DMS79 (cell line): ENCODE results near the gene SLC4A4.

ENCODE experiments used
- DNase-seq: peaks from one replicate; lab custom pipeline; 2025; lab: John Stamatoyannopoulos, UW

The SLC4A4 gene

DNA sequence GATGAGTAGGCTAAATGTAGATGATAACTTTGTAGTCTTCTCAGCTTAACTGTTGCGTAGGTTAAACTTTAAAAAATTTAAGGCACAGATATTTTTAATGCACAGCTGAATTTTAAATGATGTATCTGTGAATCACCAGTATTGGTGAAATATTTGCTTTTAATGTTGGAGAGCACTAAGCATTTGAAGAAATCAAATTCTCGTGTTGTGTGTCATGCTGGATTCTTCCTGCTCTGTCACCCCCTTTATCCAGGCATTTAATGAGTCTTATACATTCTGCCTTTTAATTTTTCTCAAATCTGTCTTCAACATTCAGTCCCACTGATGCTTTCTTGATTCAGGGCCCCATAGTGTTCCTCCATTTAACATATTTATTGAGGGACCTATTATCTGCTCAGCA lies 76.7 kb downstream of the SLC4A4 start:
- no peak for DNase-seq

DNA sequence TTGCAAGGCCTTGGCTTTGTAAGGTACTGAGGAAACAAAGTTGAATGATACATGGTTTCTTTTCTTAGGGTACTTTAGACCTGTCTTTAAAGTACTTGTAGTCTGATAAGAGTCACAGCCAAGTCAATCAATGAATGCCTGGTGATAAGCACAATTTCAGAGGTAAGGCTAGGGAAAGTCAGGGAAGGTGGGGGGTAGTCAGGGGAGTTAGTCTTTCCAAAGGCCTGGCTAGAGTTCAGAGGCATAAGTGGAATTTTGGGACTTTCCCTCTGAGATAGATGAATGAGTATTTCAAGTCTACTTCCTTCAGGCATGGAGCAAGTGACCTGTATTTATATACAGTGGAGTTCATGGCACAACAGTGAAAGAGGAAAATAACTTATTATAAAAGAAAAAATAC lies 78.3 kb downstream of the SLC4A4 start:
- DNase-seq = no peak

DNA sequence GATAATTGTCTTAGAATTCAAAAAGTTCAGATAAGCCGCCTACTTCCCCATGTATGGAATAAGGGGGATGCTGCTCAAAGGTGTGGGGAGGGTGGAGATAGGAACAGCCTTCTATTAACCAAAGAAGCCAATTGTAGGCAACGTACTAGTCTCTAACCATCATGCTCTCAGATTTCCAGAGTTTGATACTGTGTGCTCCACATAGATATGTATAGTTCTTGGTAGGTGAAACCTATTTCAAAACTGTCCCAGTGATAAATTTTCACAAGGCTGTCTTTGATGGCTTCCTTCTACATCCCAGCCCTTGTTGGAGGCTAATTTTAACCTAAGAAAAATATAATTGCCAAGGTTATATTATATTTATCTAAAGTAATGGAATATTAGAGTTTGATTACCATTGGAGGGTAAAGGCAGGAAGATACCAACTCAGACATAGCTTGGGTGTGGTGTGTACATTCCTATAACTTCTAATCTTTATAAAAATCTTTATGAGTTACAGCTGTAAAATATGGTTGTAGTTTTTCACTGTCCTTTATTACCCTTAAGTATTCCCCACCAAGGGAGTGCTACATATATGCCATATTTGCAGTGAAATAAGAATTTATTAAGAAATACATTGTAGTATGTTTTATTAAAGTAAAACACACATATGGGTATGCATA lies 87.7 kb downstream of the SLC4A4 start:
- no peak for DNase-seq

DNA sequence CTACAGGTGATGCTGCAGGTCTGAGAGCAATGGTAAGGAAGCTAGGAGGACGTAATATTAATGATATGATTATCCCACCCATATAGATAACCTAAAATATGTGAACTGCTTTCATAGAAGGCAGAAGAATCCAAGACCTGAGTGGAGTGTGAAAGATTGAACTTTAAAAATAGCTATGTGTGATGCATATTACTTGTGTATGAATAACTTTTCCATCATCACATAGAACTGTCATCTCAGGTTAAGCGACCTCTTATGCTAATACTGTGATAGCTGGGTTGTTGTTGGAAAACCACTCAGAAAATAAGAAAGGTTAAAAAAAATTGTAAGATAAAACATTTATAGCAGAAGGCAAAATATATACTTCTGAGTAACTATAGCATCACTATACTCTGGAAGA lies 90.3 kb downstream of the SLC4A4 start:
- DNase-seq = no peak

DNA sequence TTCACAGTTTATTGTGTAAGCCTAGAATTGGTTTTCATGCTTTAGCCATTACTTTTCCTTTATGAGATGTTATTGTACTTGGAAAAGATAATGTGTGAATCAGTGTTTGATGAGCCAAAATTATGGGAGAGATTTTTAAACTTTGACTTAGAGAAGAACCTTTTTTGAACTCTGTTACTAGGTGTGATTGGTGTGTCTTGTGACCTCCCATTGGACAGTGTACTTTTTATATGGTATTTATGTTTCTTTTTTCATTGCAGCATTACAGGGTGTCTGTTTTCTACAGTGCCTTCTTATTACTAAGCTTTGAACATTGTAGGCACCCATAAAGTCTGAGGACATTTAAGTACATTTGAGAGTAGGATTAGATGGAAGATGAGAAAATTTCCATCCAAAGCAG lies 91.1 kb downstream of the SLC4A4 start:
- DNase-seq = no peak

DNA sequence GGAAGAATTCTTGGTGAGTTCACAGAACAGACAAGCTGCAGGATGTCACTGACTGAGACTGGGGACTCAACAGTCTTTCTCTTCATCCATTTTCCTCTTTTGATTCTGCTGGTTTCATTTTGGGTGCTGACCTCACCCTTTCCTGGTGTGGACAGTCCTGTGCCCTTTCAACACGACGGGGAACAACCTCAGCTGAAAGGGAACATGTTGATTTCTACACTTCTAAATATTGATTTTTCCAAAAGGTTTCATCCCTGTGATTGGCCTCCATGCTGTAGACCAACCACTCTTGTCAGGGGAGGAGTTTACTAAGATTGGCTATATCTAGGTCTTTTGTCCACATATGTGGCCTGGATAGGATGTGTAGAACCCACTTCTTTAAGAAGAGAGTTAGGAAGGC lies 91.8 kb downstream of the SLC4A4 start:
- DNase-seq = no peak

DNA sequence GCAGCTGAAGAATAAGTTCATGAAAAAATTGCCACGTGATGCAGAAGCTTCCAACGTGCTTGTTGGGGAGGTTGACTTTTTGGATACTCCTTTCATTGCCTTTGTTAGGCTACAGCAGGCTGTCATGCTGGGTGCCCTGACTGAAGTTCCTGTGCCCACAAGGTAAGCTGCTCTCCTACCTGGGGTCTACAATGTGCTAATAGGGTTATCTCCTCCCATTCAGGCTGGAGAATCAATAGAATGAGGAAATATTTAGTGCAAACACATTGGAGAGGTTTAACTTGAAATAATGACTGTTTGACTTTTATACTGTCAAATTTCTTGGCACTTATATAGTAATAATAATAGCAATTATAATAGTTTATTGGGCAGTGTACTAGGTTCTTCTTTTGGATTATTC lies 101.8 kb downstream of the SLC4A4 start:
- DNase-seq = no peak

DNA sequence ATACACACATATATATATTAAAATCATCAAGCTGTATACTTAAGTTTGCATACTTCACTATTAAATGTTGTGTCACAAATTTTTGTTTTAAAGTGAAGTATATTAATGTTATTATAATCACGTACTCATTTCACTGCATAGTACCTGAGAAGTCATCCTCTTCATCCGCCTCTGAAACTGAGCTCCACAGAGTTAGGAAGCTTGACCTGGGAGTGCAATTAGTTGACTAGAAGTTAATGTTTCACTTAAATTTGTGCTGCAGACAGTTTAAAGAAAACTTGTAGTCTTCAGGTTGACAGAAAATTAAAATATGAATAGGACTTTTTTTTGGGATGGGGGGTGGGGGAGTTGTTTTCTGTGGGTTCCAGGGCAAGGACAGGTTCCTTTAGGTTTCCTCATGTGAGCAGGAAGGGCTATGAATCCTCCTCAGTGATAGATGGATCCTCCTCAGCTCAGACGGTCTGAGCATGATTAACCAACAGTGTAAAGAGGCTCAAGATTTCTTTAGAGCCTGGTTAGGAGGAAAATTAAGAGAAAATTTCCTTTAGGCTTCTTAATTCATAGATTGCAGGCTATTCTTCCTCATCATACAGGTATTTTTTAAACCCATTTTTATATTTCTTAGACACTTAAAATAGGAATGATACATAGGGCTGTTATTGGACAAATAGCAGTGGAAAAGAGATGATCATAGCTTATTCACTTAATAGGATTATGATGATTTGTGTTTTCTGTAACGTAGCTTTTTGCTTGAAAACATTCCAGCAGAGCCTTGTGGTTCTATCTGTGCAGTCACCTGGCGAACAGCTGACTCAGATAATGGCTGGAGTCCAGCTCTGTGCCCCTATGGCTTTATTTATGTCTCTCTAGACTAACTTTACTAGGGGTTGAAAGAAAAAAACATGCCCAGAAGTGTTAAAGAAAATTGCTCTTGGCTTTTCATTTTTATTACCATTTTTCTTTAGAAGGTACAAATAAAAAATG lies 102.7 kb downstream of the SLC4A4 start:
- no peak for DNase-seq

DNA sequence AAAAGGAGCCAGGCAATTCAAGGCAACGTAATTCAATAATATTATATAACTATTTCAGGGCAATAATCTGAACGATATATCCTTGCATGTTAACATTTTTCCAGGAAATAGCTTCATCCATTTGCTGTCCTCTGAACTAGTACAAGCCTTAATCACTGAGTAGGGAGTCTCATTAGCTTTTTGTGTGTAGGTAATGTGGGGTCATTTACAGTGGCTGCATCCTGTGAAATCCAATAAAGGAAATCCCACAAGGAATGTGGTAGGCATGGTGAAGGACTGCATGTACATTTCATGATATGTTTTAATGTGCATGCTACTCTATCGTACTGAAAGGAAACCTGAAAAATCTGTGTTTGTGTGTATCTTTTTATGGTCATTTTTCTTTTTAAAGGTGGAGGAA lies 103.5 kb downstream of the SLC4A4 start:
- DNase-seq = no peak

DNA sequence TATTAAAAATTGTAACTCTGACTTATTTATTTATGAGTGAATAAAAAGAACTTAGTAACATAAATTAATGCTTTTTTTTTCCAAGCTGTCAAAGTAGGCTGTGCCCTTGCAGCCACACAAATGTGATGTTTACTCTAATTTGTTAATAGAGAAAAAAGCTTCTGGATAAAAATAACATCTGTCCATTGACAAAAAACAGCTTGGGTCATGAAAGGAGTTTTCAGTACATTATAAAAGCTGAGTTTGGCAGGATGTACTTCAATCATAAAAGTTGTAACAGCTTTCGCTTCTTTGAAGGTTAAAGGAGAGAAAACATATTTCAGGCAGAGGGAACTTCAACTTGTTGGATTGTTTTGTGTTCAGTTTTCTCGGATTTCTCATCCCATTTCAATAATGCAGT lies 105.6 kb downstream of the SLC4A4 start:
- DNase-seq = no peak

DNA sequence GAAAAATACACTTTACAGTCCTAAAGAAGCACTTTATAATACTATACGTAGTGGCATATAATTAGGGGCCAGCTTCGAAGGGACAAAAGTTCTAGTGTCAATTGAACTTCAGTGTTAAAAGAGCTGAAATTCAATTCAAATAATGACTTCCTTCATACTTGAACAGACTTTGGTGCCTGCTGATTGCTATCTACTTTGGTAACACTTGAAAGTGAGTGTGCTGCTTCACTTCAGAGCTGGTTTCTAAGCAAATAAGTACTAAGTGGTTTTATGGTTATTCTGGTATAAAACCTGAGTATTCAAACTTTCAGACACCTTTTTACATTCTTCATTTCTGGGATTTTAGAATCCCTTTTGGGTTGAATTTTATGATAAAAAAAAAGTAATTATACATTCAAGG lies 107.0 kb downstream of the SLC4A4 start:
- DNase-seq = peak; percentile 16

DNA sequence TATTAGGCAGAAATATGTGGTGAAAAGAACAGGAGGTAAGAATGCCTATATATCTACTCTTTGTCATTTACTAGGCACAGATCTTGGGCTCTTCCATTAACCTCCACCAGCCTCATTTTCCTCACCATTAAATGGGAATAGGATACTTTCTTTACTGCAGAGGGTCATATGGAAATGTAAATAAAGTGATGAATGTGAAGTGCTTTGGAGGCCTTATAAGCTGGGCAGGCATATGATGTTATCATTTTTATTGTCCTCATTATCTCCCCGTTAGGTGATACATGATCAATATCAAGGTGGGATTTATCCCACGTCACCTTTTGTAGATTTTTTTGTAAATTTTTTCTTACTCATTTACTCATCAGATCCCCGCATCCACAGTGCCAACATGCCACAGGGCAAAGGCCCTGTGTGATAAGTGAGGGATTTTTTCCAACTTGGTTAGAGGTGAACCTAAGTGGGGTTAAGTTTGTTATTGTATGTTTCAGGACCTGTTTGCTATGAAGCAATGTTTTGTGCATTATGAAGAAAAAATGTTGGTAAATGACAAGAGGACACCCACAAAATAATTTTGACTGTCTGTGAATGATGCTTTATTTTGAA lies 107.8 kb downstream of the SLC4A4 start:
- no peak for DNase-seq

DNA sequence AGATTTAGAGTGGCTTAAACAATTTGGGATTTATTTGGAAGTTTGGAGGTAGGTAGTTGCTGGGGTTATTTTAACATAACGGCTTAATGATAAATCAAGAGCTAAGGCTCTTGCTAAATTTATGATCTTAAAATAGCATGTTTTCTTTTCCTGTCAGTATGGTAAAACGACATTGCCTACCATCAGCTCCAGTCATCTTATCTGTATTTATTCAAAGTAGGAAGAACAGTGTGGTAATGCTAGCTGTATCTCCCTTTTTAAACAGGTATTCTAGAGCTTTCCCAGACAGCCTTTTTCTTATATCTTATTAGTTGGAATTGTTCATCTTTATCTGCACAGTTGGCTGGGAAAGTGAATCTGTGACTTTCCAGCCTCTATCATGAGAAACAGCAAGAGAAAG lies 110.2 kb downstream of the SLC4A4 start:
- DNase-seq = no peak

DNA sequence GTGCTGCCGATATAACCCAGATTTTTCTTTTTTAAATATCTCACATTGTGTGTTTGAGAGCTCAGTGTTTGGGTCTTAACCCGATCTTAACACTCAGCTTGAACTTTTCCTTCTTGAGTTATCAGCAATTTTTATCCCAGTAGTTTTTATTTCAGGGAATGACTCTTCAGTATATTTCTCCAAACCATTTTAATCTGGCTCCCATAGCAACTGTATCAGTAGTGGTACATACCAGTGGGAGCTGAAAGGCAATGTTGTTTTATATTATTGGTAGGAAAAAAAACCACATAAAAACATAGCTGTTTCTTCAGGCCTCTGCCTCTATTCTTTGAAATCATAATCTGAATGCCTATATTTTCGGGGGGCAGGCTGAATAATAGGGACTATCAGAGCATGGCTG lies 111.1 kb downstream of the SLC4A4 start:
- no peak for DNase-seq

DNA sequence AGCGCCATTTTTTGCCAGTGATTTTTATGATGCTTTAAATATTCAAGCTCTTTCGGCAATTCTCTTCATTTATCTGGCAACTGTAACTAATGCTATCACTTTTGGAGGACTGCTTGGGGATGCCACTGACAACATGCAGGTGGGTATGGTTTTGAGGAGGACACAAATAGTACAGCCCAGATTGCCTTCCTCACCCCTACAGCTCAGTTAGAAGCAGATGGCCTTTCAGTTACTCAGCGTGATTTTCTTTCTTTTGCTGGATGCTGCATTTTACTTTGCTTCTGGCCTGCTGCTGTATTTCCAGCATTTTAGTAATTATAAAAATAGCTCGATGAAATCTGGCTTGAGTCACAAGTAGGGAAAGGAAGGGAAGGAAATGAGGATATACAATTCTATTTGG lies 114.7 kb downstream of the SLC4A4 start:
- DNase-seq = no peak

DNA sequence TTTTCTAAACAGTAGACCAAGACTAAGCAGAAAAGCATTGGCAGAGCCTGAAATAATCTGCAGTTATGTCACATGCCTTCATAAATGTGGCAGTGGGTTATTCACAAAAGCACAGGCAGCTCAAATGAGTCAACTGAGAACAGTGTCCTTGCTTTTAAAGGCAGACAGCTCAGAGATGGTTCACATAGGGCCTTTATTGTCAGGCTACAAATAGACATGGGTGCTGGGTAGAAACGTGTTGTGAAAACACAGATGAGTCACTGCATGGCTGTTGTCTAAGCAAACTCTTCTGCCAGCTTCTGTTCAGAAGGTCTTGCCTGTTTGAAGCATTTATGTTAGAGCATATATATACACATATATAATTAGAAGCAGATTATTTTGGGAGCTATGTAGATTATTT lies 118.0 kb downstream of the SLC4A4 start:
- no peak for DNase-seq

DNA sequence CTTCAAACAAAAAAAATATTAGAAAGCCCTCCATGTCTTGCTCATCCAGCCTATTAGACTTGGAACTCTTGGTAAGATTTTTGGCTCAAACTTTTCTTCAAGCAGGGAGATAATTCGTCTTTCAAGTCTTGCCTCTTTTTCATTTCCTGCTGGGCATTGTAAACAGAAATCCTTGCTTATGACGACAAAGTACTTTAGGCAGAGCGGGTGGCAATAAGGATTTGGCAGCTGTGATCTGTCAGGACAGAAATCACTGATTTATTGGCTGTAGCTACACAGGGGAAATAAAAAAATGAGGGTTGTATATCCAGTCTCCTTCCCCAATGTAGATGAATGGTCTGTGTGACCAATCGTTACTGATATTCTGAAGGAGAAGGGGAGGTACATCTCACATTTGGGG lies 121.6 kb downstream of the SLC4A4 start:
- DNase-seq = no peak

DNA sequence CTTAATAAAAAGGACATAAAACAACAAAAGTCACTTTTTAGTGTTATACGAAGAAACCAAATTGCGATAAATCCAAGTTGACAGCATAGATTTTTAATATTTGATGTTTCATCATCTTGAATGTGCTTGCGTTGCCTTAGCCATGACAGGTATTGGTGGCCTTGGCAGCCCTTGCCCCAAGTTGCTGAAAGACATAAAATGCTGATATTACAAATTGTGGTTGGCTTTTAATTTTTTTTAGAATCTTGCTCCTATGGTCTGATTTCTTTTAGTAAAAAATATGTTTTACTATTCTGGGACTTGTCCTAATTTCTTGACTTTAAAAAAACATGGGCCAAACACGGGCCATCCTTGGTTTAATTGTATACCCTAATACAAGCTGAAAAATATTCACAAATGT lies 122.6 kb downstream of the SLC4A4 start:
- no peak for DNase-seq

DNA sequence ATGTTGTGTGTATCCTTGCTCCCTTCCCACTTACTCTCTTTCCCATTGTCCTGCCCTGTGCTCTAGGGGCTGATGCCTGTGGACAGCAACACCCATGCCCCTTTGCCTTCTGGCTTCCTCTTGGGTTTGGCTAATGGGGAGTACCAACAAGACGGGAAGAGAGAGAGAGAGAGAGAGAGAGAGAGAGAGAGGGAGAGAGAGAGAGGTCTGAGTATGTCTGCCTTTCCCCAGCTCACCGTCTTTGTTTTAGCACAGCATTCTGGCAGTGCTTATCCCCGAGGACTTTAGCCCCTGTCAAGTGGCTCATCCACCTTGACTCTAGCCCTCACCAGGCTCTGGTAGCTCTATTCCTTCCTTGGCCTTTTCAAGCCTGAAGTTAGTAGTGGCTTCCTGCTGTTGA lies 128.0 kb downstream of the SLC4A4 start:
- DNase-seq = no peak

DNA sequence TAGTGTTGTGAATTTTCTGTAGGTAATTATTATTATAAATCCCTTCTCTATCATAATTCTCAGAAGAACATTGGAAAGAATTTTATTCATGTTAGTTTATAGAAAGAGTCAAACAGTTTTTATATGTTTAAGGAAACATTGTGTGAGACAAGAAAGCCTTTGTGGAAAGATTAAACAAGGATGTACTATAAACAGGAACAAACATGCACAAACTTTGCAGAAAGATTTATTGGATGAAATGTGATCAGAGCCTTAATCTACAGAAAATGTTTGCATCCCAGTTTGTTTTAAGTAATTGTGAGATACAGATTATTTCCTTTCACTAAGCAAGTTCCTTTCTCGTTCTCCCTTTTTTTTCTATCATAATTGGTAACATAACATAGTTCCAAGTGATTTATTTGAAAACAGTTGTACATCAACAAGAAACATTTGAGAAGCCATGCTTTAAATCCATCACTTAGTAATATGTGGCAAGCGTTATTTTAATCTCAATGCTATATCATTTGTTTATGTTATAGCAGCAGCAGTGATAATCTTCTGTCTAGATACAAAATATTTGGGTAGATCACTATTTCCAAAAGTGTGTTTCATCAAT lies 129.4 kb downstream of the SLC4A4 start:
- DNase-seq = no peak

DNA sequence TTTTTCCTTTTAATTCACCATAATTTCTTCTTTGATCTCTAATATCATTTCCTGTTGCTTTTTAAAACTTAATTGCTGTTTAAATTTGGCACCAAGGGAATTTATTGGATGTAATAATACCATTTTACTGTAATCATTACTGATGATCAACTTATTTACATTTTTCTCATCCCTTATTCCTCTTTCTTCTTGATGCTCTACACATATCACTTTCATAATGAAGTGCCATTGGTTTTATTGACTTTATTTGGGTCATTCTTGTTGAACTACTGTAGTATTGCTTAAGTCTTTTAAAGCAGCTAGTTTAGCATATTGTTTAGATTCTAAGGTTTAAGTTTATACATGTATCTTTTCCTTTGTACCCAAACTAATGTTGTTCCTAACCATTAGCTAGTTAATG lies 130.7 kb downstream of the SLC4A4 start:
- DNase-seq = no peak

DNA sequence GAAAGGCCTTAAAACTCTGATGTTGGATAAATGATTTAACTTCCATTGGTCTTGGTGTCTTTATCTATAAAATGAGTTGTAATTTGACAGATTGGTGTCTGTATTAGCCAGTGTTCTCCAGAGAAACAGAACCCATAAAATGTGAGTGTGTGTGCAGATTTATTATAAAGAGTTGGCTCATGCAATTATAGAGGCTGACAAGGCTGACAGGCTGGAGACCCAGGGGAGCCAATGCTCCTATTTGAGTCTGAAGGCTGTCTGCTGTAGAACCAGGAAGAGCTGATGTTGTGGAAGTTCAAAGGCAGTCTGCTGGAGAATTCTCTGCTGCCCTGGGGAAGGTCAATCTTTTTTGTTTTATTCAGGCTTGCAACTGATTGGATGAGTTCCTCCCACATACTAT lies 131.7 kb downstream of the SLC4A4 start:
- DNase-seq = no peak

DNA sequence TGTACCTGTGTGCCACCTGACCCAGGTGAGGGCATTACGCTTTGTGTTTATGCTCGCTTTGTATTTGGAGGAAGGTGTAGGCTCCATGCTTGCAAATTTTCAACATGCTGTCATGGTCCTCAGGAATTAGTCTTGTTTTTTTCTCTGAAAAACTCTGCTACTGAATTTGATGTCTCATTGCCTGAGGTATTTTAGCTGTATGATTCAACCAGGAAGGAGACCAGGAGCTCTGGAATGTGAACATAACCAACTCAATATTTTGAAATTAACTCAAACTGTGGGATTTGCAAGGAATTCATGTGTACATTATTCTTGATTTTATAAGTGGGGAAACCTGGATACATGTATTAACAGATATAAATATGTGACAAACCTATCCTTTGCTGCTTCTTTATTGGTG lies 134.1 kb downstream of the SLC4A4 start:
- no peak for DNase-seq
